Hematopoietic multipotent progenitor cell treated with erythropoietin and hydrocortisone succinate and interleukin-3 and kit ligand, for 8 days (in vitro differentiated cells): Measurements from ENCODE around the gene PRDM16.

ENCODE experiments used
- DNase-seq: peaks from one replicate; pipeline ENCODE4 v3.0.0-alpha.2; 2015

PRDM16 gene

GRCh38 chr1:3111348-3112021, 42.5 kb downstream of the PRDM16 start:
- DNase-seq: no peak

- no peak for DNase-seq
Observed at GRCh38 chr1:3112526-3112925, 43.5 kb downstream of the PRDM16 start.

- no peak for DNase-seq
Observed at GRCh38 chr1:3113047-3113740, 44.2 kb downstream of the PRDM16 start.

DNA sequence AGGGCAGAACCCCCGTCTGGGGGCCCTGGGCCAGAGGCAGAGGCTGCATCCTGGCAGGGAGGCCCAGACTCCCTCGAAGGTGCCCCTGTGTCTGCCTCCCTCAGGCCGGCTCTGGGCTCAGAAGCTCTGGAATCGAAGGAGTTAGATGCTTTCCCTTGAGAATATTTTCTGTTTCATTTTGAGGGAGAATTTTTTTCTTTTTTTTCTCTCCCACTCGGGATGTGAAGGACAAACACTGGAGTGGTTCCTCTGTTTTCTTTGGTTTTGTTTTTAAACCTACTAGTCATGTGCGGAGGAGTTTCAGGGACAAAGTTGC, 44.7 kb downstream of the PRDM16 start:
- DNase-seq: no peak

DNA sequence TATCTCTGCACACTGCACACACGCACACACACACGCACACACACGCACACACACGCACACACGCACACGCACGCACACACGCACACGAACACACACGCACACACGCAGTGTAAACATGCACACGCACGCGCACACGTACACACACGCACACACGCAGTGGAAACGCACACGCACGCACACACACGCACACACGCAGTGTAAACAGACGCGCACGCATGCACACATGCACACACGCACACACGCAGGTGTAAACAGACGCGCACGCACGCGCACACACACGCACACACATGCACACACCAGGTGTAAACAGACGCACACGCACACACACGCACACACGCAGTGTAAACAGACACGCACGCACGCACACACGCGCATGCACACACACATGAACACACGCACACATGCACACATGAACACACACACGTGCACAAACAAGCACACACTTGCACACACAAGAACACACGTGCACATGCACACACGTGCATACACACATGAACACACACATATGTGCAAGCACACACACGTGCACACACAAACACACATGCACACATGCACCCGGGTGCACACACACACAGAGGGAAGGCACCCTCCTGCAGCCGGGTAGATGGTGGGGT, 45.2 kb downstream of the PRDM16 start:
- no peak for DNase-seq

- DNase-seq: no peak
Observed at GRCh38 chr1:3114846-3115245, 45.8 kb downstream of the PRDM16 start.

- no peak for DNase-seq
Observed at GRCh38 chr1:3115275-3116149, 46.5 kb downstream of the PRDM16 start.

- DNase-seq: no peak
Observed at GRCh38 chr1:3116150-3116510, 47.1 kb downstream of the PRDM16 start.

DNA sequence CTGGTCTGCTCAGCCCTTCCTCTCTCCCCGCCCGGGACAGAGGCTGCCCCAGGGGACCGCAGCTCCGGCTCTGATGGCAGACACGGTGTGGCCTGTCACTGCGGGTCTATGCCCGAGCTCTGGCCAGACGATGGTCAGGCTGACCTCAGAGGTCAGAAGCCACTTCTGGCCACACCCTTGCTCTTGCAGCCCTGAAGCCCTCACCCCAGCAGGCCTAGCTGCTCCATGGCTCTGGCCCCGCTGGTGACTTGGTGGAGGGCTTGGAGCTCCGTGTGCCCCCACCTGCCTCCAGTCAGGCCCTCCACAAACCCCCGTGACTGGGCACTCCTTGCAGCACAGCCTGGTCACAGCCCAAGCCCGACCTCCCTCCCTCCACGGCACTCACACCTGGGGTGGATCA, 47.6 kb downstream of the PRDM16 start:
- DNase-seq: no peak

DNA sequence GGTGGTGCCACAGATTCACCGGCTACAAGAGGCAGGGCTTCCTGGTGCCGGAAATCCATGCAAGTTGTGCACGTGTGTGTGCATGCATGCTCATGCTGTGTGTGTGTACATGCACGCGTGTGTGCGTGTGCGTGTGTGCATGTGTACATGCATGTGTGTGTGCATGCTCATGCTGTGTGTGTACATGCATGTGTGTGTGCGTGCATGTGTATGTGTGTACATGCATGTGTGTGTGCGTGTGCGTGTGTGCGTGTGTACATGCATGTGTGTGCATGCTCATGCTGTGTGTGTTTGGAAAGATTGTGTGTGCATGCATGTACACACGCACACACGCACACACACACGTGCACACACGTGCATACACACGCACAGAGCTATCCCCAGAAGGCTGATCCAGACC, 48.9 kb downstream of the PRDM16 start:
- no peak for DNase-seq

DNA sequence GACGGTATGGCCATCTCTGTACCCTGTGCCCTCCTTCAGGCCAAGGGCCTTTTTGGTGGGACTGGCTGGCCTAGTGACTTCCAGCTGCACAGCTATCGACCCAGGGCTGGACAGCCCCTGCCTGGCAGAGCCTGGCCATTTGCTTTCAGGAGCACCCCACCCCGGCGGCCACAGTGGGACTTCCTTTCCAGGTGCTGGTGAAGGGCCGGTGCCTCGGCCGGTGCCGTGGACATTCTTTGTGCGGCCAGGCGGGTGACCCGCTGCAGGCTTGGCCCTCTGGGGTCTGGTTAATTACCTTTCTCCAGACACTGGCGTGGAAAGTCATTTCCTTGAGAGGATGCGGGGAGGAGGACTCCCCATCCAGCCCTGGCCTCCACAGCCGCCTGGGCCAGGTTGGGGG, 50.1 kb downstream of the PRDM16 start:
- DNase-seq: no peak

GRCh38 chr1:3119725-3120124, 50.7 kb downstream of the PRDM16 start:
- DNase-seq: no peak

DNA sequence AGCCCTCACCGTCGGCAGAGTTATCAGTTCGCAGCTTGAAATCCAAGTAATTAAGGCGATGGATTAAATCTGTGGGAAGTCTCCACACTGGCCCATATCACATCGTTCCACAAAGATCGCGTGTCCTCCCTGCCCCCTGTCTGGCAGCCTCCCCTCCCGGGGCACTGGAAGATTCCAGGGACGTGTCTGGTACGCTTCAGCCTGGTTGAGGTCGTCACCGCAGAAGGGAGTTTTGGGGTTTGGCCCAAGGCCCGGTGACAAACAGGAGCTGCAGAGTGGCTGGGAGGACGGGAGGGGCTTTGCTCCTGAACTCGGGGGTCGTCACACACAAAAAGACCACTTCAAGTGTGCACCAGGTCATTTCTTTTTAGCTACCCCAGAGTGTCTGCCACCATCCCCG, 51.1 kb downstream of the PRDM16 start:
- no peak for DNase-seq

GRCh38 chr1:3120994-3121393, 52.0 kb downstream of the PRDM16 start:
- DNase-seq: no peak

GRCh38 chr1:3121401-3122210, 52.6 kb downstream of the PRDM16 start:
- no peak for DNase-seq

DNA sequence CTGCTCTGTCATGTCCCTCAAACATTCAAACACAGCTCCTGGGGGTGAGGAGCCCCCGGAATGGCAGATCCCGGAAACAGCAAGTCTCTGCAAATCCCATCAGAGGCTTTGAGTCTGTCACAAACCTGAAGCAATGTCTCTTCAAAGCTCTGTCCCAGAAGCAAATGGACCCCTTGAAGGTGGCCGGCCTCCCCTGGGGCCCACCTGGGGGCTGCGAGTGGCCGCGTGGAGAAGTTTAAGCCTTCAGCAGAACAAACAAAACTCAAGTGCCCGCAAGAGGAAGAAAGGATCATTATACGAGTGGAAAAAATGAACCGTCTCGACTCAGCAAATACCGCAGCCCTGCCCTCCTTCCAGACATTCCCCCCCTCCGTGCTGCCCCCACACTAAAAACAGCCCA, 53.3 kb downstream of the PRDM16 start:
- DNase-seq: no peak

GRCh38 chr1:3124246-3124645, 55.2 kb downstream of the PRDM16 start:
- DNase-seq: no peak

- no peak for DNase-seq
Observed at GRCh38 chr1:3125078-3125477, 56.1 kb downstream of the PRDM16 start.

GRCh38 chr1:3125546-3126368, 56.8 kb downstream of the PRDM16 start:
- no peak for DNase-seq

- no peak for DNase-seq
Observed at GRCh38 chr1:3126756-3127678, 58.0 kb downstream of the PRDM16 start.

GRCh38 chr1:3127738-3128137, 58.7 kb downstream of the PRDM16 start:
- DNase-seq: no peak
